OCI-LY3 (cell line): ENCODE measurements around the gene LEUTX.

Experiments used
- CTCF ChIP-seq: fragments of 200-600, 300-600 bp; sonication (generic); IDR thresholded peaks from 2 replicates; pipeline ENCODE4 v1.5.1; 2014; ENCODE audit warnings: antibody characterized with exemption, low read length, low read depth
- EZH2phosphoT487 ChIP-seq: fragments of 200-600 bp; shearing (Covaris generic); IDR thresholded peaks from 2 replicates; pipeline ENCODE4 v1.6.1; 2018; ENCODE audit warnings: antibody characterized with exemption, mixed run types, low read depth

DNA sequence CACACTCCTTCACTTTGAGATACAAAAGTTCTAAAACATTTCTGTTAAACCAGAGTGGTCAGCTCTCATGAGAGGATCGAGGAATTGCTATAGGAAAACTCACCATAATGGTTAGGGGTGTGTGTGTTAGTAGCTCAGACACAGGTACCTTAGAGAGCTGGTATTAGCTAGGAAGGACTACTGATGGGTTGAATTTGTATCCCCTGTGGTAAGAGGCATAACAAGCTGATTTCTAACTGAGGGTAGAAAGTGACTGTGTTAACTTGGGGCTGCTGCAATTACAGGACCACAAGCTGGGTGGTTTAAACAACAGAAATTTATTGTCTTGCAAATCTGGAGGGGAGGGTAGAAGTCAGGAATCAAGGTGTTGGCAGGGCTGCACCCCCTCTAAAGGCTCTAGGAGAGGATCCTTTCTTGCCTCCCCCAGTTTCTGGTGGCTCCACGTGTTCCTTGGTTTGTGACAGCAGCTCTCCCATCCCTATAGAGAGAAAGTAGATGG lies 17.4 kb downstream of the LEUTX start:
- TF ChIP-seq CTCF = no peak
- no peak for TF ChIP-seq EZH2phosphoT487
